Measurements from ENCODE around the gene RFTN2.
A peak's percentile ranks its signal among the peaks of the same experiment; 100 is the strongest.

The RFTN2 gene

GRCh38 chr2:197708331-197708730, 32.9 kb upstream of the RFTN2 start:
- H3K36me3 Mint-ChIP-seq (ENCODE audit: low read depth): peaks cover 11% of the 10 kb centered on the region
- no peak for DNase-seq
- no peaks in the 10 kb centered on the region for H3K9me3 Mint-ChIP-seq
- no peak overlapping the region for H3K27ac Mint-ChIP-seq
- peak overlapping the region; percentile 91 for H3K4me3 Mint-ChIP-seq
- peaks cover 48% of the 10 kb centered on the region for H3K4me1 Mint-ChIP-seq
- TF ChIP-seq, protein P1, sequence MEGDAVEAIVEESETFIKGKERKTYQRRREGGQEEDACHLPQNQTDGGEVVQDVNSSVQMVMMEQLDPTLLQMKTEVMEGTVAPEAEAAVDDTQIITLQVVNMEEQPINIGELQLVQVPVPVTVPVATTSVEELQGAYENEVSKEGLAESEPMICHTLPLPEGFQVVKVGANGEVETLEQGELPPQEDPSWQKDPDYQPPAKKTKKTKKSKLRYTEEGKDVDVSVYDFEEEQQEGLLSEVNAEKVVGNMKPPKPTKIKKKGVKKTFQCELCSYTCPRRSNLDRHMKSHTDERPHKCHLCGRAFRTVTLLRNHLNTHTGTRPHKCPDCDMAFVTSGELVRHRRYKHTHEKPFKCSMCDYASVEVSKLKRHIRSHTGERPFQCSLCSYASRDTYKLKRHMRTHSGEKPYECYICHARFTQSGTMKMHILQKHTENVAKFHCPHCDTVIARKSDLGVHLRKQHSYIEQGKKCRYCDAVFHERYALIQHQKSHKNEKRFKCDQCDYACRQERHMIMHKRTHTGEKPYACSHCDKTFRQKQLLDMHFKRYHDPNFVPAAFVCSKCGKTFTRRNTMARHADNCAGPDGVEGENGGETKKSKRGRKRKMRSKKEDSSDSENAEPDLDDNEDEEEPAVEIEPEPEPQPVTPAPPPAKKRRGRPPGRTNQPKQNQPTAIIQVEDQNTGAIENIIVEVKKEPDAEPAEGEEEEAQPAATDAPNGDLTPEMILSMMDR (IDR thresholded peaks at IDR 0.05): no peak
- H3K27me3 Mint-ChIP-seq (ENCODE audit: low read depth, poor library complexity): no peaks in the 10 kb centered on the region

DNA sequence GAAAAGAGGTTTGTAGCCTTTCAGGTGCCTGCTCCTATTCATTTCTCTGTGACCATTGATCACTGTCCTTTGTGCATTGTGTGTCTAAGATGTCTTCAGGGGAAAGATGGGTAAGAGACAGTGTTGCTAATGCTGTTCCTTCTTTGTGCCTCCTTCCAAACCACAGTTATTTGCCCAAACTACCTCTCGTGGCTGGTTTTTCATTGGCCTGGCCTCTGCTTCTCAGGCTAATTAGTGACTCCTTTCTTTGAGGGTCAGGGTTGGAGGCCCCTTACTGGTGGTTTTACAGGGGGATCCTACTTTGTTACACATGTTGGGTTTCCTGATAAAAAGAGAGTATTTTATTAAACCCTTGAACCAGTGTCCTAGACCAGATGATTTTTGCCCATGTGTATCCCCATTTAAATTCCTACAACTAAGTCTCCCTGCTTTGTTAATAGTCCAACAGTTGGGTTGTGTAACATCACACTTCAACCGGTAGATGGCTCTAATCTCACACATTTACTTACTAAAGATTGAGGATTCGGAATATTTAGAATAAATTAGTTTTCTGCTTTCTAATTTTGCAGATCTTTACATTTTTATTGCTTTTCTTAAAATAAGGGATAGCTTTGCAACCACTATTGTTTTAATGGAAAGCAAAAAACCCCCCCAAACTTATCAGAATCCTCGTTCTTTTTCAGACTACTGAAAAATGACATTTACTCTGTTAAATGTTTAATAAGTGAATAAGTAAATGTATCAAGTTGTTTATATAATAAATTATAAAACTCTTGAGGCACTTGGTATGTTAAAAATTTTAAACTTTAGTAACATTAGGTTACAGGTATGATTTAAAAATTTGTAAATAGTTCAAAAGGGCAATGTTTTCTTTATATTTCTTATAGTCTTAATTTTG, 32.2 kb upstream of the RFTN2 start:
- no peak overlapping the region for H3K27ac Mint-ChIP-seq

DNA sequence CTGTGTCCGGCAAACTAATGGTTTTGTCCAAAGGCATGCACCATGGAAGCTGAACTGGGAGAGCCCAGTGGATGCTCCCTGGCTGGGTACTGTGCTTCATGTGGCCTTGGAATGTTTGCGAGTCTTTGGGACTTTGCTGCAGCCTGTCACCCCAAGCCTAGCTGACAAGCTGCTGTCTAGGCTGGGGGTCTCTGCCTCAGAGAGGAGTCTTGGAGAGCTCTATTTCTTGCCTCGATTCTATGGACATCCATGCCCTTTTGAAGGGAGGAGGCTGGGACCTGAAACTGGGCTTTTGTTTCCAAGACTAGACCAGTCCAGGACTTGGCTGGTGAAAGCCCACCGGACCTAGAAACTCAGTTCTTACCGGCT, 31.4 kb upstream of the RFTN2 start:
- Mint-ChIP-seq H3K36me3 (ENCODE audit: low read depth) (peaks cover 11% of the 10 kb centered on the region), H3K27me3 (ENCODE audit: low read depth, poor library complexity) (peaks cover 3% of the 10 kb centered on the region), H3K27ac (no peak overlapping the region), H3K9me3 (no peaks in the 10 kb centered on the region), H3K4me1 (peaks cover 48% of the 10 kb centered on the region), H3K4me3 (peak overlapping the region; percentile 91)
- TF ChIP-seq, protein P1 (IDR thresholded peaks at IDR 0.05): no peak
- peak; percentile 15 for DNase-seq

More for the DNA sequence above, 32.2 kb upstream of the RFTN2 start:
- Mint-ChIP-seq H3K4me3 (peak overlapping the region; percentile 91), H3K4me1 (peaks cover 48% of the 10 kb centered on the region), H3K36me3 (ENCODE audit: low read depth) (peaks cover 11% of the 10 kb centered on the region), H3K27me3 (ENCODE audit: low read depth, poor library complexity) (no peaks in the 10 kb centered on the region), H3K9me3 (no peaks in the 10 kb centered on the region)
- no peak for DNase-seq
- TF ChIP-seq, protein P1 (IDR thresholded peaks at IDR 0.05): peak; percentile 75

- no peak overlapping the region for H3K27ac Mint-ChIP-seq
- DNase-seq: peak; percentile 8
- TF ChIP-seq, protein P1 (IDR thresholded peaks at IDR 0.05): no peak
These were observed 30.8 kb upstream of the RFTN2 start for GRCh38 chr2:197705912-197706838.

GRCh38 chr2:197705121-197705911, 29.9 kb upstream of the RFTN2 start, which contains the start of gene MARS2:
Gene MARS2, plus strand, starts transcription at chr2:197705369. Its CDS starts 37 bp downstream, at chr2:197705406.
- TF ChIP-seq, protein P1 (IDR thresholded peaks at IDR 0.05): no peak
- Mint-ChIP-seq H3K27me3 (ENCODE audit: low read depth, poor library complexity) (peaks cover 6% of the 10 kb centered on the region), H3K27ac (peak within 1 kb of the TSS; percentile 86), H3K4me1 (peaks cover 48% of the 10 kb centered on the region), H3K4me3 (peak within 1 kb of the TSS; percentile 91), H3K36me3 (ENCODE audit: low read depth) (peaks cover 17% of the 10 kb centered on the region), H3K9me3 (peaks cover 8% of the 10 kb centered on the region)
- peak; percentile 94 for DNase-seq

More at GRCh38 chr2:197705912-197706838, 30.8 kb upstream of the RFTN2 start:
- peaks cover 6% of the 10 kb centered on the region for H3K27me3 Mint-ChIP-seq (ENCODE audit: low read depth, poor library complexity)
- H3K4me3 Mint-ChIP-seq: peak overlapping the region; percentile 91
- peaks cover 48% of the 10 kb centered on the region for H3K4me1 Mint-ChIP-seq
- H3K36me3 Mint-ChIP-seq (ENCODE audit: low read depth): peaks cover 11% of the 10 kb centered on the region
- H3K9me3 Mint-ChIP-seq: peaks cover under 1% of the 10 kb centered on the region
